NT2/D1 (cell line): Measurements from ENCODE around the gene ENTPD5.
"Not testable (repeated sequence)": the region's sequence is repeated elsewhere in the genome, so short reads cannot be mapped to it uniquely, and the experiment has no call there.

Experiments used
- DNase-seq: peaks from one replicate; pipeline ENCODE4 v3.0.0-alpha.2; 2011; ENCODE audit warnings: low read depth, low spot score
- H3K27me3 ChIP-seq: 2 replicates; pipeline ENCODE4 v1.6.0; 2011; ENCODE audit warnings: mild to moderate bottlenecking; ENCODE audit not compliant: insufficient read length, insufficient read depth
- H3K36me3 ChIP-seq: 2 replicates; pipeline ENCODE4 v1.6.1; 2011; ENCODE audit warnings: mild to moderate bottlenecking, low read length, mixed read lengths; ENCODE audit not compliant: insufficient read depth, insufficient read length
- H3K4me1 ChIP-seq: 2 replicates; pipeline ENCODE4 v1.5.1; 2011; ENCODE audit not compliant: insufficient read depth, insufficient read length
- H3K4me3 ChIP-seq: 2 replicates; pipeline ENCODE4 v1.5.1; 2011; ENCODE audit warnings: low read depth; ENCODE audit not compliant: insufficient read length
- H3K9ac ChIP-seq: 2 replicates; pipeline ENCODE4 v1.6.0; 2011; ENCODE audit warnings: low read depth; ENCODE audit not compliant: insufficient read length
- H3K9me3 ChIP-seq: 2 replicates; pipeline ENCODE4 v1.5.1; 2011; ENCODE audit warnings: mild to moderate bottlenecking, low read length; ENCODE audit not compliant: insufficient read depth
- SUZ12 ChIP-seq: IDR thresholded peaks from 2 replicates; pipeline ENCODE4 v1.6.1; 2011; ENCODE audit not compliant: insufficient read length, insufficient read depth; ENCODE audit errors: extremely low read depth
- YY1 ChIP-seq: IDR thresholded peaks from 2 replicates; pipeline ENCODE4 v1.6.1; 2011; ENCODE audit not compliant: insufficient read length, insufficient read depth
- ZNF274 ChIP-seq: IDR thresholded peaks from 2 replicates; pipeline ENCODE4 v1.6.1; 2011; ENCODE audit warnings: mild to moderate bottlenecking, low read depth, low read length

ENTPD5 gene

GRCh38 chr14:73998726-73999125, 20.4 kb downstream of the ENTPD5 start:
- Histone ChIP-seq H3K9me3 (no peaks in the 10 kb centered on the region), H3K9ac (no peak overlapping the region), H3K4me1 (no peaks in the 10 kb centered on the region), H3K27me3 (no peaks in the 10 kb centered on the region), H3K36me3 (no peaks in the 10 kb centered on the region), H3K4me3 (no peak overlapping the region)
- no peak for DNase-seq
- TF ChIP-seq ZNF274 (no peak), SUZ12 (no peak), YY1 (no peak)

DNA sequence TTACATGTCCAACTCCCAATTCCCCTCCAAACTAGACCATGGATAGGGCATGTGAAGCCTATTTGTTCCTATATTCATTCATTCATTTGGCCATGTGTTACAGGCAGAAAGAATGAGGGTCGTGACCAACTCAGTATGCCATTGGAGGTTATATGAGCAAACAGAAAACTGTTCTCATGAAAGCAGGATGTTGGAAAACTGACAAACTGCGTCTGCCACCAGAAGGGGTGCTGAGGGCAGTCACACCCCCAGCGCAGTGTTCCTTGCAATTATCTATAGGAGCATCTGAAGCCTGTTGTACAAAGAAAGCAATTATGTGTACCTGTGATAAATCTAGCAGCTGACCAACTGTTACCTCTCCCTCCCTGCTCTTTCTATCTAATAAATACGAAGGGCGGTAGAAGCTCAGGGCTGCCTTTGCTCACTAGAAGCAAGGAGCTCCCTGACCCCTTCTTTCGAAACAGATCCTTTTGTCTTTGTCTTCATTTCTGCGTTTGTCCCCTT, 21.1 kb downstream of the ENTPD5 start:
- H3K9ac ChIP-seq, result no peak overlapping the region
- DNase-seq, result no peak
- no peaks in the 10 kb centered on the region for H3K9me3 ChIP-seq
- no peaks in the 10 kb centered on the region for H3K36me3 ChIP-seq
- H3K4me1 ChIP-seq, result no peaks in the 10 kb centered on the region
- H3K27me3 ChIP-seq, result no peaks in the 10 kb centered on the region
- no peak overlapping the region for H3K4me3 ChIP-seq
- no peak for TF ChIP-seq YY1
- no peak for TF ChIP-seq ZNF274
- TF ChIP-seq SUZ12, result no peak

GRCh38 chr14:73997108-73997943, 21.8 kb downstream of the ENTPD5 start:
- Histone ChIP-seq H3K9ac (no peak overlapping the region), H3K27me3 (no peaks in the 10 kb centered on the region), H3K36me3 (no peaks in the 10 kb centered on the region), H3K9me3 (no peaks in the 10 kb centered on the region), H3K4me1 (no peaks in the 10 kb centered on the region), H3K4me3 (no peak overlapping the region)
- no peak for DNase-seq
- TF ChIP-seq YY1 (no peak), ZNF274 (no peak), SUZ12 (no peak)

DNA sequence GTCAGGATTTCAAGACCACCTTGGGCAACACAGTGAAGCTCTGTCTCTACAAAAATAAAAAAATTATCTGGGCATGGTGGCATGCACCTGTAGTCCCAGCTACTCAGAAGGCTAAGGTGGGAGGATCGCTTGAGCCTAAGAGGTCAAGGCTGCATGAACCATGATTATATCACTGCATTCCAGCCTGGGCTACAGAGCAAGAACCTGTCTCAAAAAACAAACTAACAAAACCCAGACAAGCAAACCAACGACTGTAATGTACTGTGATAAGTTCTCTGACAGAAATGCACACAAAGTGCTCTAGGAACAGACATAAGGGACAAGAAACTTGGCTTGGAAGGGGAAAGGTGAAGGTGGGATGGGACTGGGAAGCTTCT, 22.4 kb downstream of the ENTPD5 start:
- no peak overlapping the region for H3K9ac ChIP-seq
- no peaks in the 10 kb centered on the region for H3K27me3 ChIP-seq
- no peaks in the 10 kb centered on the region for H3K36me3 ChIP-seq
- no peaks in the 10 kb centered on the region for H3K4me1 ChIP-seq
- DNase-seq, result no peak
- no peak overlapping the region for H3K4me3 ChIP-seq
- TF ChIP-seq ZNF274 (no peak), SUZ12 (no peak), YY1 (no peak)
- no peaks in the 10 kb centered on the region for H3K9me3 ChIP-seq

- no peaks in the 10 kb centered on the region for H3K4me1 ChIP-seq
- H3K27me3 ChIP-seq, result no peaks in the 10 kb centered on the region
- TF ChIP-seq ZNF274 (no peak), YY1 (no peak), SUZ12 (no peak)
- no peaks in the 10 kb centered on the region for H3K36me3 ChIP-seq
- no peak overlapping the region for H3K4me3 ChIP-seq
- DNase-seq, result no peak
- no peaks in the 10 kb centered on the region for H3K9me3 ChIP-seq
- H3K9ac ChIP-seq, result no peak overlapping the region
These were observed 23.1 kb downstream of the ENTPD5 start for GRCh38 chr14:73995977-73996378.

DNA sequence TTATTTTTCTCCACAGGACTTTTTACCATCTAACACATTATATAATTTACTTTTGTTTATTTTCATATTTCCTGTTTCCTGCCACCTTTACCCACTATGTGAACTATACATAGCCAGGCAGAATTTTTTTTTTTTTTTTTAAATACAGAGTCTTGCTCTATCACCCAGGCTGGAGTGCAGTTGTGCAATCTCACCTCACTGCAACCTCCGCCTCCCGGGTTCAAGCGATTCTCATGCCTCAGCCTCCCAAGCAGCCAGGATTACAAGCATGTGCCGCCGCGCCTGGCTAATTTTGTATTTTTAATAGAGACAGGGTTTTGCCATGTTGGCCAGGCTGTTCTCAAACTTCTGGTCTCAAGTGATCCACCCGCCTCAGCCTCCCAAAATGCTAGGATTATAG, 24.2 kb downstream of the ENTPD5 start:
- H3K36me3 ChIP-seq, H3K4me1 ChIP-seq, DNase-seq, H3K4me3 ChIP-seq, H3K27me3 ChIP-seq, H3K9me3 ChIP-seq, H3K9ac ChIP-seq: not testable (repeated sequence)

DNA sequence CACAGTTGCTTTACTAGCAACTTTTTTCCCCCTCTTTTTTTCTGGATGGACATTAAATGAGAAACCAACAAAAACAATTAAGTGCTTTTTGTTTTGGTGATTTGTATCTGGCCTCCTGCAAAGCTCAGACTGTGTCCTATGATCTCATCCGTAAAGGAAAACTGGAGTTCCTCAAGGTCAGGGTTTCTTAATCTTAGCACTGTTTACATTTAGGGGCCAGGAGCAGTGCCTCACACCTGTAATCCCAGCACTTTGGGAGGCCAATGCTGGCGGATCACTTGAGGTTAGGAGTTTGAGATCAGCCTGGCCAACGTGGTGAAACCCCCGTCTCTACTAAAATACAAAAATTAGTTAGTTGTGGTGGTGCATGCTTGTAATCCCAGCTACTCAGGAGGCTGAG, 28.0 kb downstream of the ENTPD5 start:
- no peak overlapping the region for H3K9ac ChIP-seq
- H3K4me1 ChIP-seq, result no peaks in the 10 kb centered on the region
- DNase-seq, result no peak
- no peaks in the 10 kb centered on the region for H3K27me3 ChIP-seq
- H3K36me3 ChIP-seq, result peaks cover 13% of the 10 kb centered on the region
- H3K9me3 ChIP-seq, result no peaks in the 10 kb centered on the region
- no peak overlapping the region for H3K4me3 ChIP-seq
- TF ChIP-seq ZNF274 (no peak), SUZ12 (no peak), YY1 (no peak)

- not testable (repeated sequence) for H3K9ac ChIP-seq, DNase-seq, H3K9me3 ChIP-seq, H3K4me3 ChIP-seq, H3K27me3 ChIP-seq, H3K4me1 ChIP-seq
- peaks cover 14% of the 10 kb centered on the region for H3K36me3 ChIP-seq
These were observed 30.4 kb downstream of the ENTPD5 start for GRCh38 chr14:73988656-73989055.
